ENCODE results near the gene OAF. TPM values are rescaled to one million over a fixed set of nuclear protein-coding genes. Genes with fewer than 3 reads are reported as not detected.

The OAF gene
- total RNA-seq, 1 donor from 2014 or later = 216 TPM

DNA sequence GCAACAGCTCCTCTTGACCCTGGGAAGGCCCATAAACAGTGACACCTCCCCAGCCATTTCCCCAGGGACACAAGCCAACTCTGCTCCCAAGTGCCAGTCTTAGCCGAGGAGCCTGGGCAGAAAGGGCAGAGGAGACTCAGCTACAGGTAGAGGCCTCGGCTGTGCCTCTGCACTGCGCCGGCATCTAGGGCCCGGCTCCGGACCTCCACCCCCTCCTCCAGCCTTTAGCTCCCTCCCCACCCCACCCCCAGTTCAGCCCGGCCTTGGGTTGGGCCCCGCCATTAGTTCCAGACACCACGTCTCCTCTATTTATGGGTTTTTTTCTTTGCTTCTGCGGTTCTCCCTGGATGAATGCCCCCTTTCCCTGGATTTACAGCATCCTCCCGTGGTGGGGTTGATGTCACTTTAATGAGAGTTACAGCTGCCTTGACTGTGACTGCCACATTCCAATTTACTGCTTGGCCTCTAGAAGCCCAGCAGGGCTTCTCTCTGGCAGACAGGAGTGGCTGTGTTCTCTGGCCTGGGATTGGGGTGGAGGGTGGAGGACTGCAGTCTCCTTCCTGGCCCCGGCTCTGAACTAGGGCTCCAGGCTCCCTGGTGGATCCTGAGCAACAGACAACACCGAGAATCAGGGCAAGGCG lies 13.5 kb upstream of the OAF start:
- Histone ChIP-seq H3K27ac (no peak overlapping the region), H3K9me3 (no peaks in the 10 kb centered on the region), H3K4me1 (no peaks in the 10 kb centered on the region), H3K4me3 (no peak overlapping the region), H3K27me3 (no peaks in the 10 kb centered on the region), H3K36me3 (no peaks in the 10 kb centered on the region)
- intact Hi-C loops (cut with DNase I) = no loop called here
- TF ChIP-seq, protein P1, sequence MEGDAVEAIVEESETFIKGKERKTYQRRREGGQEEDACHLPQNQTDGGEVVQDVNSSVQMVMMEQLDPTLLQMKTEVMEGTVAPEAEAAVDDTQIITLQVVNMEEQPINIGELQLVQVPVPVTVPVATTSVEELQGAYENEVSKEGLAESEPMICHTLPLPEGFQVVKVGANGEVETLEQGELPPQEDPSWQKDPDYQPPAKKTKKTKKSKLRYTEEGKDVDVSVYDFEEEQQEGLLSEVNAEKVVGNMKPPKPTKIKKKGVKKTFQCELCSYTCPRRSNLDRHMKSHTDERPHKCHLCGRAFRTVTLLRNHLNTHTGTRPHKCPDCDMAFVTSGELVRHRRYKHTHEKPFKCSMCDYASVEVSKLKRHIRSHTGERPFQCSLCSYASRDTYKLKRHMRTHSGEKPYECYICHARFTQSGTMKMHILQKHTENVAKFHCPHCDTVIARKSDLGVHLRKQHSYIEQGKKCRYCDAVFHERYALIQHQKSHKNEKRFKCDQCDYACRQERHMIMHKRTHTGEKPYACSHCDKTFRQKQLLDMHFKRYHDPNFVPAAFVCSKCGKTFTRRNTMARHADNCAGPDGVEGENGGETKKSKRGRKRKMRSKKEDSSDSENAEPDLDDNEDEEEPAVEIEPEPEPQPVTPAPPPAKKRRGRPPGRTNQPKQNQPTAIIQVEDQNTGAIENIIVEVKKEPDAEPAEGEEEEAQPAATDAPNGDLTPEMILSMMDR (IDR thresholded peaks at IDR 0.05) = no peak
- no peak for DNase-seq (ENCODE audit: low spot score in 2 of 2)

- no peak overlapping the region for H3K4me3 ChIP-seq
- H3K27ac ChIP-seq = no peak overlapping the region
- TF ChIP-seq, protein P1 (IDR thresholded peaks at IDR 0.05) = no peak
- no peaks in the 10 kb centered on the region for H3K36me3 ChIP-seq
- DNase-seq (ENCODE audit: low spot score in 2 of 2) = no peak
- no peaks in the 10 kb centered on the region for H3K9me3 ChIP-seq
- H3K4me1 ChIP-seq = no peaks in the 10 kb centered on the region
- intact Hi-C loops (cut with DNase I) = no loop called here
- H3K27me3 ChIP-seq = no peaks in the 10 kb centered on the region
These were observed 12.9 kb upstream of the OAF start for GRCh38 chr11:120197977-120198376.

DNA sequence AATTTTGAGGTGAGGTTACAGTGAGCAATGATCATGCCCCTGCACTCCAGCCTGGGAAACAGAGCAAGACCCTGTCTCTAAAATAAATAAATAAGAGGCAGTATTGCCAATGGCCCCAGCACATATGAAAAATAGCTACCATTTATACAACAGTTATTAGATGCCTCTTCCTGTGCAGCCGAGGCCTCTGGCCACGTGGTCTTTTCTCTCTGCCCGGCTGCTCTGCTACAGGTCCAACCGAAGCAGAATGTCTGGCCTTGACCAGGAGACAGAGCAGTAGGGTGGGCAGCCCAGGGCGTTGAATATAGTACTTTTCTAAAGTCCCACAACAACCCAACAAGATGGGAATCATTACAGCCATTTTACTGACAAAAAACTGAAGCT lies 12.4 kb upstream of the OAF start:
- Histone ChIP-seq H3K4me3 (no peak overlapping the region), H3K4me1 (no peaks in the 10 kb centered on the region), H3K27me3 (no peaks in the 10 kb centered on the region), H3K27ac (no peak overlapping the region), H3K9me3 (no peaks in the 10 kb centered on the region), H3K36me3 (no peaks in the 10 kb centered on the region)
- TF ChIP-seq, protein P1 (IDR thresholded peaks at IDR 0.05) = no peak
- intact Hi-C loops (cut with DNase I) = no loop called here
- no peak for DNase-seq (ENCODE audit: low spot score in 2 of 2)

DNA sequence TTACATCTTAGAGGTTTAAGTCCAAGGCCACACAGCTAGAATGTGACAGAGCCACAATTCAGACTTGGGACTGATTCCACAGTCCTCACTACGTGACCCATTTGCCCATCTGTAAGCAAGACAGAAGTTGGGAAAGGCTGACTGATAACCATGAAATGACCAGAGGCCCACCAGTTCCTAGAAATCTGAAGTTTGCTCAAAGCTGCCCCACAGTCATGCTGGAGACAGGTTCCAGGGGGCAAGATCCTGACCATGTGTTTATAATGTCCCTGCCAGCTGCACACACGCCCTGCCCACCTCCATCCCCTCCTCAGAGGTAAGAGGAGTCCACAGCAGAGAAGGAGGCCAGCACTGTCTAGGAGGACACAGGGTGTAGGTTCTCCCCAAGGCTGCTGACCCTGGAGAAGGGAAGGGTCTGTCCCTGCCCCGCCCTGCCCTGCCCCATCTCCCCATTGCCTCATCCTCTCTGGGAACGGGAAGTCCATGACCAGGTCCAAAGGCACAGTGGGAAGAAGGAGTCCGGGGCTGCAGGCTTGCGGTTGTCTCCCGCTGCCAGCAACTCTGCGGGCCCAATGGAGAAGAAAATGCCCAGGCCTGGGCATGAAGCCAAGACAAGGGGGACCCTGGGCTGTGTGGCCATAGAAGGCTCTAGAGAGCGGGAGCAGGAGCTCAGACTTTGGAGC lies 11.9 kb upstream of the OAF start:
- no peaks in the 10 kb centered on the region for H3K27me3 ChIP-seq
- H3K27ac ChIP-seq = no peak overlapping the region
- TF ChIP-seq, protein P1 (IDR thresholded peaks at IDR 0.05) = no peak
- no peaks in the 10 kb centered on the region for H3K9me3 ChIP-seq
- intact Hi-C loops (cut with DNase I) = no loop called here
- H3K36me3 ChIP-seq = no peaks in the 10 kb centered on the region
- no peak for DNase-seq (ENCODE audit: low spot score in 2 of 2)
- H3K4me3 ChIP-seq = no peak overlapping the region
- no peaks in the 10 kb centered on the region for H3K4me1 ChIP-seq

DNA sequence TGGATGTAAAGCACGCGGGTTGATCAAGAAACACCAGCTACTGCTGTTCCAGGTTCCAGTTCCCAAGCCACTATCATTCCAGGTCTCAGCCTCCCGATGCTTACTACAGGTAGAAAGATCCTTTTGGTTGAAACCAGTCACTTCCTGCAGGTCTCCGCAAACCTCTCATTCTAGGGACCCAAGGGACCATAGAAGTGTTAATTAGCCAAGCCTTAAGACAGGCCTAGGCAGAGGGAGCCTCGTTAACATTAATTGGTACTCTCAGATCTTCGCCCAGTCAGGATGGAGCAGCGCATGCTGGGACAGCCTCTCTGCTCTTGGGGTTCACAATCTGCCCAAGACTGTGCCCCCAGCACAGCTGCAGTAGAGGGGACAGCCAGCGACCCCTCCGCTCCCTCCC lies 11.2 kb upstream of the OAF start:
- no peaks in the 10 kb centered on the region for H3K27me3 ChIP-seq
- TF ChIP-seq, protein P1 (IDR thresholded peaks at IDR 0.05) = no peak
- no peaks in the 10 kb centered on the region for H3K36me3 ChIP-seq
- no peaks in the 10 kb centered on the region for H3K4me1 ChIP-seq
- DNase-seq (ENCODE audit: low spot score in 2 of 2) = no peak
- no peak overlapping the region for H3K4me3 ChIP-seq
- intact Hi-C loops (cut with DNase I) = no loop called here
- no peaks in the 10 kb centered on the region for H3K9me3 ChIP-seq
- no peak overlapping the region for H3K27ac ChIP-seq

Measured in ascending aorta (tissue), 2 donors.